ENCODE results near the gene SLC9A9.

DNA sequence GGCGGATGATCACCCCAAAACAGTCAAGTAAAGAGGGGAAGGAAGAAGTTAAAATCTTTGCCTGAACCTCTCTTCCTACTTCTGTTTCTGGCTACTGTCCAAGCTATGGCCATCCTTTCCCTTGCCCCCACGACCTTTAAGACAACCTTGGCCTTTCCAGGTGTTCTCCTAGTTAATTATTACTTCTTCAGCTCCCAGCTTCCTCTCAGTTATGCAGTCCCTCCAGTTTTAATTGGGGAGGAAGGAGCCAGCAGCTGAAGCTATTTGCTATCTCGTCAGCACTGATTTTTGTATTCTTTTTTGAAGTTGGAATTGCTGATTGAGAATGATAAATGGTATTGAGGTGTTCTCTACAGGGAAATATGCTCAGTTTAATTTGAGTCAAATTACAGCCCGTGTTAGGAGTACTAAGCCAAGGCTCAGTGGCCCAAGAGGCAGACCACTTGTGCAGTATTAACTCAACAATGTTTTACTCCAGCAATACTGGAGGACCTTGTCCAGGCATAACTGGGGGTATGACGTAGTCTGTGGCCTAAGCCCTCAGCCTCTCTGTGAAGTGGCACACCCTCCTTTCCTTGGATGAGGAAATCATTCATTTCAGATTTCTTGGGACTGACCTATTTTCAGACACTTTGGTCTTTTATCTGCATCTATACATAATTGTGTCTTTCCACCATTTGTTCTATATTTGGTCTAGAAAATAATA, 336.9 kb downstream of the SLC9A9 start:
- TF ChIP-seq EZH2 (IDR thresholded peaks at IDR 0.05; ENCODE audit: low read length): no peak
- TF ChIP-seq, protein P1, sequence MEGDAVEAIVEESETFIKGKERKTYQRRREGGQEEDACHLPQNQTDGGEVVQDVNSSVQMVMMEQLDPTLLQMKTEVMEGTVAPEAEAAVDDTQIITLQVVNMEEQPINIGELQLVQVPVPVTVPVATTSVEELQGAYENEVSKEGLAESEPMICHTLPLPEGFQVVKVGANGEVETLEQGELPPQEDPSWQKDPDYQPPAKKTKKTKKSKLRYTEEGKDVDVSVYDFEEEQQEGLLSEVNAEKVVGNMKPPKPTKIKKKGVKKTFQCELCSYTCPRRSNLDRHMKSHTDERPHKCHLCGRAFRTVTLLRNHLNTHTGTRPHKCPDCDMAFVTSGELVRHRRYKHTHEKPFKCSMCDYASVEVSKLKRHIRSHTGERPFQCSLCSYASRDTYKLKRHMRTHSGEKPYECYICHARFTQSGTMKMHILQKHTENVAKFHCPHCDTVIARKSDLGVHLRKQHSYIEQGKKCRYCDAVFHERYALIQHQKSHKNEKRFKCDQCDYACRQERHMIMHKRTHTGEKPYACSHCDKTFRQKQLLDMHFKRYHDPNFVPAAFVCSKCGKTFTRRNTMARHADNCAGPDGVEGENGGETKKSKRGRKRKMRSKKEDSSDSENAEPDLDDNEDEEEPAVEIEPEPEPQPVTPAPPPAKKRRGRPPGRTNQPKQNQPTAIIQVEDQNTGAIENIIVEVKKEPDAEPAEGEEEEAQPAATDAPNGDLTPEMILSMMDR (optimal IDR thresholded peaks at IDR 0.05 in 1 of 3, IDR thresholded peaks at IDR 0.05 in 1 of 3, conservative IDR thresholded peaks at IDR 0.05 in 1 of 3; ENCODE audit: extremely low read depth in 1 of 3, insufficient read depth in 2 of 3, low read length in 3 of 3): no peak

Measured in keratinocyte (primary cell).